ENCODE measurements around the gene CIAO2B. TPM values are rescaled to one million over a fixed set of nuclear protein-coding genes. Genes with fewer than 3 reads are reported as not detected.

The CIAO2B gene
- total and polyA plus RNA-seq, 2 experiments from 2014 or later = 92.4 to 181 TPM

Other genes starting within 250 kb of the CIAO2B start
- gene CMTM4, start 237.7 kb downstream of the CIAO2B start, total RNA-seq (2014; rRNA removed; shearing (Covaris generic)) = 54.1 and 77.0 TPM in 2 replicates
- 14.1 and 14.4 TPM in 2 replicates for gene CMTM4, start 237.7 kb downstream of the CIAO2B start, polyA plus RNA-seq (2016; fragmentation: Nextera tagmentation; extraction: Ambion mirVana)
- gene DYNC1LI2, start 182.8 kb downstream of the CIAO2B start, total RNA-seq (2014; rRNA removed; shearing (Covaris generic)) = 73.9 and 113 TPM in 2 replicates
- 73.4 and 85.9 TPM in 2 replicates for gene DYNC1LI2, start 182.8 kb downstream of the CIAO2B start, polyA plus RNA-seq (2016; fragmentation: Nextera tagmentation; extraction: Ambion mirVana)
- not detected in 2 replicates for gene TERB1, start 132.8 kb downstream of the CIAO2B start, total RNA-seq (2014; rRNA removed; shearing (Covaris generic))
- gene TERB1, start 132.8 kb downstream of the CIAO2B start, polyA plus RNA-seq (2016; fragmentation: Nextera tagmentation; extraction: Ambion mirVana) = not detected in 2 replicates
- 139 and 160 TPM in 2 replicates for gene NAE1, start 103.4 kb downstream of the CIAO2B start, total RNA-seq (2014; rRNA removed; shearing (Covaris generic))
- gene NAE1, start 103.4 kb downstream of the CIAO2B start, polyA plus RNA-seq (2016; fragmentation: Nextera tagmentation; extraction: Ambion mirVana) = 204 and 209 TPM in 2 replicates
- 2.5 and 2.8 TPM in 2 replicates for gene CA7, start 90.0 kb downstream of the CIAO2B start, total RNA-seq (2014; rRNA removed; shearing (Covaris generic))
- 2.1 and 2.6 TPM in 2 replicates for gene CA7, start 90.0 kb downstream of the CIAO2B start, polyA plus RNA-seq (2016; fragmentation: Nextera tagmentation; extraction: Ambion mirVana)
- gene PDP2, start 53.9 kb downstream of the CIAO2B start, total RNA-seq (2014; rRNA removed; shearing (Covaris generic)) = 23.2 and 37.9 TPM in 2 replicates
- 8.2 and 9.0 TPM in 2 replicates for gene PDP2, start 53.9 kb downstream of the CIAO2B start, polyA plus RNA-seq (2016; fragmentation: Nextera tagmentation; extraction: Ambion mirVana)
- not detected in 2 replicates for gene CDH16, start 15.5 kb downstream of the CIAO2B start, total RNA-seq (2014; rRNA removed; shearing (Covaris generic))
- gene CDH16, start 15.5 kb downstream of the CIAO2B start, polyA plus RNA-seq (2016; fragmentation: Nextera tagmentation; extraction: Ambion mirVana) = not detected in 2 replicates
- not detected in 2 replicates for gene RRAD, start 8.9 kb downstream of the CIAO2B start, total RNA-seq (2014; rRNA removed; shearing (Covaris generic))
- gene RRAD, start 8.9 kb downstream of the CIAO2B start, polyA plus RNA-seq (2016; fragmentation: Nextera tagmentation; extraction: Ambion mirVana) = 0.18 and 0.52 TPM in 2 replicates
- gene CES2, start 1.1 kb upstream of the CIAO2B start, total RNA-seq (2014; rRNA removed; shearing (Covaris generic)) = 8.2 and 9.3 TPM in 2 replicates
- 4.3 and 5.0 TPM in 2 replicates for gene CES2, start 1.1 kb upstream of the CIAO2B start, polyA plus RNA-seq (2016; fragmentation: Nextera tagmentation; extraction: Ambion mirVana)
- 0.66 and 1.0 TPM in 2 replicates for gene CES3, start 26.9 kb upstream of the CIAO2B start, total RNA-seq (2014; rRNA removed; shearing (Covaris generic))
- 0.55 and 0.92 TPM in 2 replicates for gene CES3, start 26.9 kb upstream of the CIAO2B start, polyA plus RNA-seq (2016; fragmentation: Nextera tagmentation; extraction: Ambion mirVana)
- 0.10 and 0.39 TPM in 2 replicates for gene CES4A, start 54.2 kb upstream of the CIAO2B start, total RNA-seq (2014; rRNA removed; shearing (Covaris generic))
- 0.16 and 0.42 TPM in 2 replicates for gene CES4A, start 54.2 kb upstream of the CIAO2B start, polyA plus RNA-seq (2016; fragmentation: Nextera tagmentation; extraction: Ambion mirVana)
- 26.9 and 27.8 TPM in 2 replicates for gene CBFB, start 94.7 kb upstream of the CIAO2B start, total RNA-seq (2014; rRNA removed; shearing (Covaris generic))
- 26.1 and 31.0 TPM in 2 replicates for gene CBFB, start 94.7 kb upstream of the CIAO2B start, polyA plus RNA-seq (2016; fragmentation: Nextera tagmentation; extraction: Ambion mirVana)
- gene PHAF1, start 175.5 kb upstream of the CIAO2B start, total RNA-seq (2014; rRNA removed; shearing (Covaris generic)) = 26.6 and 35.9 TPM in 2 replicates
- 14.2 and 14.7 TPM in 2 replicates for gene PHAF1, start 175.5 kb upstream of the CIAO2B start, polyA plus RNA-seq (2016; fragmentation: Nextera tagmentation; extraction: Ambion mirVana)
- 6.8 and 7.0 TPM in 2 replicates for gene B3GNT9, start 216.6 kb upstream of the CIAO2B start, total RNA-seq (2014; rRNA removed; shearing (Covaris generic))
- gene B3GNT9, start 216.6 kb upstream of the CIAO2B start, polyA plus RNA-seq (2016; fragmentation: Nextera tagmentation; extraction: Ambion mirVana) = 0.99 and 1.5 TPM in 2 replicates
- gene TRADD, start 225.5 kb upstream of the CIAO2B start, total RNA-seq (2014; rRNA removed; shearing (Covaris generic)) = 0.42 TPM in 1 of 2 replicates, not detected in the other
- gene TRADD, start 225.5 kb upstream of the CIAO2B start, polyA plus RNA-seq (2016; fragmentation: Nextera tagmentation; extraction: Ambion mirVana) = 0.50 and 0.55 TPM in 2 replicates
- not detected in 2 replicates for gene FBXL8, start 225.6 kb upstream of the CIAO2B start, total RNA-seq (2014; rRNA removed; shearing (Covaris generic))
- gene FBXL8, start 225.6 kb upstream of the CIAO2B start, polyA plus RNA-seq (2016; fragmentation: Nextera tagmentation; extraction: Ambion mirVana) = 0.26 TPM in 1 of 2 replicates, not detected in the other
- 1.3 TPM in 1 of 2 replicates, not detected in the other for gene HSF4, start 230.3 kb upstream of the CIAO2B start, total RNA-seq (2014; rRNA removed; shearing (Covaris generic))
- gene HSF4, start 230.3 kb upstream of the CIAO2B start, polyA plus RNA-seq (2016; fragmentation: Nextera tagmentation; extraction: Ambion mirVana) = 0.19 TPM in 1 of 2 replicates, not detected in the other
- 0.27 and 3.3 TPM in 2 replicates for gene NOL3, start 236.1 kb upstream of the CIAO2B start, total RNA-seq (2014; rRNA removed; shearing (Covaris generic))
- gene NOL3, start 236.1 kb upstream of the CIAO2B start, polyA plus RNA-seq (2016; fragmentation: Nextera tagmentation; extraction: Ambion mirVana) = 2.7 and 4.0 TPM in 2 replicates
- gene MATCAP1, start 249.6 kb upstream of the CIAO2B start, total RNA-seq (2014; rRNA removed; shearing (Covaris generic)) = 22.7 and 23.1 TPM in 2 replicates
- 9.5 and 13.3 TPM in 2 replicates for gene MATCAP1, start 249.6 kb upstream of the CIAO2B start, polyA plus RNA-seq (2016; fragmentation: Nextera tagmentation; extraction: Ambion mirVana)

Measured in GM23338 (cell line).